Right atrium auricular region (tissue), 2 donors: Measurements from ENCODE around the gene RGPD3. TPM values are rescaled to one million over a fixed set of nuclear protein-coding genes. Genes with fewer than 3 reads are reported as not detected.

Experiments
- DNase-seq: peaks from one replicate; pipeline ENCODE4 v3.0.0-alpha.2; 2019; ENCODE audit warnings: low spot score
- H3K27ac ChIP-seq, 2 donors: fragments of 200-600 bp; sonication (generic); 1 replicate in 1 of 2; 2 replicates in 1 of 2; pipeline ENCODE4 v1.5.1; 2016 to 2019
- H3K27me3 ChIP-seq, 2 donors: fragments of 200-600 bp; sonication (generic); one replicate each; pipeline versions ENCODE4 v1.5.1 to v1.6.0; 2017 to 2019
- H3K36me3 ChIP-seq: fragments of 200-600 bp; sonication (generic); one replicate; pipeline ENCODE4 v1.5.1; 2016
- H3K4me1 ChIP-seq, 2 donors: fragments of 200-600 bp; sonication (generic); one replicate each; pipeline versions ENCODE4 v1.5.1 to v1.6.0; 2017 to 2019
- H3K4me3 ChIP-seq, 2 donors: fragments of 200-600 bp; sonication (generic); 1 replicate in 1 of 2; 2 replicates in 1 of 2; pipeline ENCODE4 v1.5.1; 2017 to 2019; ENCODE audit warnings: mild to moderate bottlenecking in 1 of 2, moderate library complexity in 1 of 2
- H3K9me3 ChIP-seq, 2 donors: fragments of 200-600 bp; sonication (generic); one replicate each; pipeline ENCODE4 v1.5.1; 2019
- CTCF ChIP-seq, 2 donors: fragments of 200-600 bp; sonication (generic); IDR thresholded peaks; one replicate each; pipeline ENCODE4 v1.5.1; 2019; ENCODE audit warnings: antibody characterized with exemption in 2 of 2
- total RNA-seq, 2 donors: library from RNA; depleted of rRNA; stranded (reverse); fragments of >200 nt; gene quantifications; one replicate each; pipeline ENCODE4 v1.1.0, GENCODE V29; 2016

The RGPD3 gene
- total RNA-seq, 2 donors from 2014 or later = 0.43 to 0.48 TPM

- no peak for TF ChIP-seq CTCF (IDR thresholded peaks at IDR 0.05)
- Histone ChIP-seq H3K4me3 (no peak overlapping the region), H3K4me1 (no peaks in the 10 kb centered on the region), H3K36me3 (no peaks in the 10 kb centered on the region), H3K27ac (no peak overlapping the region), H3K9me3 (no peaks in the 10 kb centered on the region), H3K27me3 (no peaks in the 10 kb centered on the region)
- DNase-seq = no peak
Measured at GRCh38 chr2:106366204-106366885, 101.9 kb downstream of the RGPD3 start.

- Histone ChIP-seq H3K27me3 (no peaks in the 10 kb centered on the region), H3K4me3 (no peak overlapping the region), H3K27ac (no peak overlapping the region), H3K36me3 (no peaks in the 10 kb centered on the region), H3K9me3 (no peaks in the 10 kb centered on the region), H3K4me1 (no peaks in the 10 kb centered on the region)
- no peak for DNase-seq
- TF ChIP-seq CTCF (IDR thresholded peaks at IDR 0.05) = no peak
Measured at GRCh38 chr2:106363791-106364190, 104.4 kb downstream of the RGPD3 start.

GRCh38 chr2:106362789-106363188 lies 105.4 kb downstream of the RGPD3 start:
- no peak for TF ChIP-seq CTCF (IDR thresholded peaks at IDR 0.05)
- Histone ChIP-seq H3K27me3 (no peaks in the 10 kb centered on the region), H3K36me3 (no peaks in the 10 kb centered on the region), H3K4me1 (no peaks in the 10 kb centered on the region), H3K4me3 (no peak overlapping the region), H3K9me3 (no peaks in the 10 kb centered on the region), H3K27ac (no peak overlapping the region)
- no peak for DNase-seq

- Histone ChIP-seq H3K9me3 (no peaks in the 10 kb centered on the region), H3K27ac (no peak overlapping the region), H3K36me3 (no peaks in the 10 kb centered on the region), H3K4me1 (no peaks in the 10 kb centered on the region), H3K4me3 (no peak overlapping the region), H3K27me3 (no peaks in the 10 kb centered on the region)
- TF ChIP-seq CTCF (IDR thresholded peaks at IDR 0.05) = no peak
- no peak for DNase-seq
Measured at GRCh38 chr2:106359512-106359911, 108.7 kb downstream of the RGPD3 start.

- Histone ChIP-seq H3K36me3 (no peaks in the 10 kb centered on the region), H3K9me3 (no peaks in the 10 kb centered on the region), H3K27me3 (no peaks in the 10 kb centered on the region), H3K27ac (no peak overlapping the region), H3K4me1 (no peaks in the 10 kb centered on the region), H3K4me3 (no peak overlapping the region)
- DNase-seq = no peak
- TF ChIP-seq CTCF (IDR thresholded peaks at IDR 0.05) = no peak
Measured at GRCh38 chr2:106358521-106358920, 109.7 kb downstream of the RGPD3 start.

GRCh38 chr2:106358081-106358480 lies 110.1 kb downstream of the RGPD3 start:
- no peak for DNase-seq
- no peak overlapping the region for H3K4me3 ChIP-seq
- H3K27ac ChIP-seq = no peak overlapping the region
- TF ChIP-seq CTCF (IDR thresholded peaks at IDR 0.05) = no peak
- H3K27me3 ChIP-seq = no peaks in the 10 kb centered on the region
- H3K4me1 ChIP-seq = no peaks in the 10 kb centered on the region
- no peaks in the 10 kb centered on the region for H3K36me3 ChIP-seq
- H3K9me3 ChIP-seq = no peaks in the 10 kb centered on the region
